K562 (cell line): ENCODE results near the gene SLC19A2. TPM values are rescaled to one million over a fixed set of nuclear protein-coding genes. Genes with fewer than 3 reads are reported as not detected.

Experiments
- ATAC-seq: fragments of 200-7000 bp; cut with Tn5 transposase; 3 replicates; pipeline ENCODE4 v1.9.1; 2020; ENCODE audit warnings: moderate library complexity
- BruUV-seq: library from RNA; stranded (reverse); fragments of 400-500 nt; replicated peaks from 2 replicates; lab custom pipeline; 2021; lab: Mats Ljungman, UMichigan
- CTCF ChIA-PET: fragments of 300-600 bp; formaldehyde crosslinking; extraction: SDS; loops from one replicate; lab custom pipeline; 2021; ENCODE audit warnings: low intra/inter-chr PET ratio; lab: Yijun Ruan, JAX
- POLR2A ChIA-PET: fragments of 300-600, 350-650 bp; sonication (Branson Sonifier 250); formaldehyde crosslinking; extraction: SDS; loops from one replicate; lab custom pipeline; 2021; ENCODE audit warnings: antibody characterized with exemption, inconsistent platforms; lab: Yijun Ruan, JAX
- DNase-seq, 4 experiments: peaks; one replicate each; pipeline versions ENCODE4 v3.0.0 to v3.0.0-alpha.2; 2011 to 2018; ENCODE audit warnings: low spot score in 3 of 4, mixed read lengths in 3 of 4; ENCODE audit errors: extremely low read depth in 1 of 4
- FAIRE-seq: peaks from 2 replicates; lab custom pipeline; 2011; peaks lifted over from hg19 to GRCh38; lab: Jason Lieb, UNC
- H2AFZ ChIP-seq: 2 replicates; pipeline ENCODE4 v1.6.0; 2011; ENCODE audit warnings: low read depth, low read length, control low read depth, inconsistent platforms
- H3K27ac ChIP-seq: fragments of 200-600 bp; 3 replicates; pipeline ENCODE4 v1.8.0; 2011; ENCODE audit warnings: low read depth, mild to moderate bottlenecking, control low read depth, inconsistent platforms, low read length, moderate library complexity, mixed read lengths; ENCODE audit errors: extremely low read depth
- H3K27me3 ChIP-seq, 2 experiments: fragments of 300-600 bp in 1 of 2; 2 replicates in 1 of 2; 3 replicates in 1 of 2; pipeline versions ENCODE4 v1.6.0 to v1.8.0; 2011; ENCODE audit warnings: inconsistent platforms in 2 of 2, low read length in 2 of 2, mild to moderate bottlenecking in 1 of 2, mixed read lengths in 1 of 2, moderate library complexity in 1 of 2; ENCODE audit not compliant: control insufficient read depth in 2 of 2, insufficient read depth in 2 of 2
- H3K36me3 ChIP-seq: fragments of 300-600 bp; 3 replicates; pipeline ENCODE4 v1.8.0; 2011; ENCODE audit warnings: mild to moderate bottlenecking, low read length, inconsistent platforms; ENCODE audit not compliant: control insufficient read depth, insufficient read depth
- H3K4me1 ChIP-seq, 2 experiments: fragments of 200-600 bp in 1 of 2; replicated peaks in 1 of 2; 2 replicates in 1 of 2; 3 replicates in 1 of 2; pipeline versions ENCODE4 v1.5.1 to v1.8.0; 2011; ENCODE audit warnings: inconsistent platforms in 2 of 2, low read length in 2 of 2, mild to moderate bottlenecking in 1 of 2, mixed read lengths in 1 of 2, moderate library complexity in 1 of 2; ENCODE audit not compliant: control insufficient read depth in 2 of 2, insufficient read depth in 2 of 2
- H3K4me2 ChIP-seq: 2 replicates; pipeline ENCODE4 v1.6.1; 2011; ENCODE audit warnings: low read length, control low read depth, inconsistent platforms, mixed read lengths; ENCODE audit not compliant: insufficient read depth
- H3K4me3 ChIP-seq: fragments of 200-600 bp; sonication (generic), shearing (Covaris generic); 2 replicates; pipeline ENCODE4 v1.5.1; 2016; ENCODE audit warnings: control low read depth, inconsistent platforms
- H3K79me2 ChIP-seq: fragments of 200-600 bp; 3 replicates; pipeline ENCODE4 v1.8.0; 2011; ENCODE audit warnings: low read length, inconsistent platforms; ENCODE audit not compliant: control insufficient read depth, insufficient read depth
- H3K9ac ChIP-seq, 2 experiments: 2 replicates each; pipeline versions ENCODE4 v1.6.0 to v1.6.1; 2011; ENCODE audit warnings: low read depth in 2 of 2, low read length in 2 of 2, control low read depth in 1 of 2, inconsistent platforms in 1 of 2, mild to moderate bottlenecking in 1 of 2, mixed read lengths in 1 of 2; ENCODE audit not compliant: insufficient read depth in 1 of 2
- H3K9me1 ChIP-seq: one replicate; pipeline ENCODE4 v1.6.0; 2011; ENCODE audit warnings: inconsistent platforms, mild to moderate bottlenecking, low read length, moderate library complexity; ENCODE audit not compliant: control insufficient read depth, insufficient read depth
- H3K9me3 ChIP-seq: replicated peaks from 2 replicates; pipeline ENCODE4 v1.5.1; 2011; ENCODE audit warnings: low read depth, low read length, inconsistent platforms; ENCODE audit not compliant: control insufficient read depth, insufficient read depth
- H4K20me1 ChIP-seq: replicated peaks from 2 replicates; pipeline ENCODE4 v1.6.1; 2011; ENCODE audit warnings: low read length, inconsistent platforms, mixed read lengths; ENCODE audit not compliant: control insufficient read depth, insufficient read depth
- ARNT ChIP-seq, 2 experiments: fragments of 450-650 bp; IDR thresholded peaks; 2 replicates each; pipeline ENCODE4 v1.6.1; 2016; ENCODE audit warnings: mild to moderate bottlenecking in 1 of 2
- ELF2 ChIP-seq: fragments of 250-450 bp; sonication (Bioruptor Pico); IDR thresholded peaks from 2 replicates; pipeline ENCODE4 v1.5.0; 2021; ENCODE audit warnings: mild to moderate bottlenecking
- GTF2E2 ChIP-seq: fragments of 200-800 bp; sonication (Bioruptor generic); IDR thresholded peaks from 2 replicates; pipeline ENCODE4 v1.6.1; 2016; ENCODE audit warnings: missing genetic modification characterization, missing compliant biosample characterization
- HSF4 ChIP-seq: fragments of 250-450 bp; sonication (Bioruptor Pico); IDR thresholded peaks from 2 replicates; pipeline ENCODE4 v2.1.2; 2022; ENCODE audit warnings: mild to moderate bottlenecking, moderate library complexity, borderline replicate concordance
- JUND ChIP-seq, 2 experiments: IDR thresholded peaks; 2 replicates in 1 of 2; 3 replicates in 1 of 2; pipeline ENCODE4 v1.6.1; 2011; ENCODE audit warnings: borderline replicate concordance in 2 of 2, low read depth in 2 of 2, low read length in 2 of 2, improper control_type of control experiment in 1 of 2, missing biosample characterization in 1 of 2, missing genetic modification characterization in 1 of 2, missing genetic modification reagents in 1 of 2
- MNT ChIP-seq, 2 experiments: fragments of 450-650 bp; conservative IDR thresholded peaks; 2 replicates each; pipeline ENCODE4 v1.6.1; 2017; ENCODE audit warnings: mild to moderate bottlenecking in 2 of 2, moderate library complexity in 2 of 2
- NCOA1 ChIP-seq: fragments of 450-650 bp; IDR thresholded peaks from 2 replicates; pipeline ENCODE4 v1.6.1; 2016; ENCODE audit warnings: low read depth
- NCOA2 ChIP-seq, 2 experiments: fragments of 450-650 bp; IDR thresholded peaks; 2 replicates each; pipeline ENCODE4 v1.6.1; 2018; ENCODE audit warnings: mild to moderate bottlenecking in 2 of 2, moderate library complexity in 1 of 2; ENCODE audit not compliant: partially characterized antibody in 2 of 2
- PHF8 ChIP-seq: fragments of 200-600 bp; sonication (generic); IDR thresholded peaks from 2 replicates; pipeline ENCODE4 v1.6.1; 2012; ENCODE audit warnings: mixed run types, mild to moderate bottlenecking, inconsistent platforms, low read length, moderate library complexity, borderline replicate concordance
- POLR2AphosphoS5 ChIP-seq: IDR thresholded peaks from 2 replicates; pipeline ENCODE4 v1.6.1; 2011; ENCODE audit warnings: mild to moderate bottlenecking, low read depth, low read length, moderate library complexity; ENCODE audit not compliant: control insufficient read depth, insufficient read depth
- PYGO2 ChIP-seq: fragments of 450-650 bp; IDR thresholded peaks from 2 replicates; pipeline ENCODE4 v1.6.1; 2016; ENCODE audit warnings: mild to moderate bottlenecking, missing genetic modification characterization, moderate library complexity, missing compliant biosample characterization
- RBBP5 ChIP-seq: fragments of 200-600 bp; sonication (generic); IDR thresholded peaks from 2 replicates; pipeline ENCODE4 v1.6.1; 2012; ENCODE audit warnings: borderline replicate concordance, mild to moderate bottlenecking, low read length, control low read depth, inconsistent platforms; ENCODE audit not compliant: insufficient read depth, poor library complexity, severe bottlenecking
- SETDB1 ChIP-seq: IDR thresholded peaks from one replicate; pipeline ENCODE4 v1.6.1; 2012; ENCODE audit warnings: low read length, control low read depth, inconsistent platforms
- SMAD4 ChIP-seq: fragments of 250-450 bp; sonication (Bioruptor Pico); conservative IDR thresholded peaks from 2 replicates; pipeline ENCODE4 v1.8.0; 2021; ENCODE audit warnings: inconsistent platforms, mild to moderate bottlenecking, moderate library complexity
- TBP ChIP-seq: optimal IDR thresholded peaks from 2 replicates; pipeline ENCODE3; 2011; ENCODE audit warnings: low read depth, low read length, improper control_type of control experiment
- ZNF175 ChIP-seq: fragments of 200-800 bp; sonication (Bioruptor generic); IDR thresholded peaks from 2 replicates; pipeline ENCODE4 v1.6.1; 2016; ENCODE audit warnings: low read depth, mild to moderate bottlenecking, missing genetic modification characterization, missing compliant biosample characterization
- ZNF384 ChIP-seq: IDR thresholded peaks from 2 replicates; pipeline ENCODE4 v1.6.1; 2012; ENCODE audit warnings: low read depth, low read length, improper control_type of control experiment
- WGBS: fragments of 100-300 bp; shearing (Covaris generic); methylation state at CpG from one replicate; pipeline ENCODE4 v1.1.6; 2016; ENCODE audit warnings: low coverage, mixed read lengths; ENCODE audit not compliant: insufficient coverage; ENCODE audit errors: missing lambda C conversion rate; 5-methylcytosine and 5-hydroxymethylcytosine counted together
- in situ Hi-C: fragments of 300-500 bp; cut with MboI; formaldehyde crosslinking; loops from 4 replicates; pipeline ENCODE4 v1.15.0; 2018; ENCODE audit warnings: inconsistent platforms, mixed read lengths
- intact Hi-C: fragments of 100-400 bp; cut with micrococcal nuclease; formaldehyde crosslinking; loops from 2 replicates; pipeline ENCODE4 v1.14.2; 2022
- polyA plus RNA-seq, 8 experiments: library from polyadenylated mRNA; depleted of rRNA in 4 of 8; stranded (reverse) in 5 of 8; unstranded in 3 of 8; fragments of >200 nt; fragmentation: Nextera tagmentation in 2 of 8; fragmentation: Illumina TruSeq in 1 of 8; extraction: Ambion mirVana in 2 of 8; extraction: Trizol in 1 of 8; gene quantifications; 2 replicates each; pipeline versions ENCODE4 v1.2.1 to v1.2.3, GENCODE V29; 2011 to 2014; ENCODE audit warnings: inconsistent platforms in 1 of 8, missing spikeins in 1 of 8
- total RNA-seq, 7 experiments: library from RNA; depleted of rRNA in 6 of 7; stranded (reverse); fragments of >200 nt in 6 of 7; fragmentation: Illumina TruSeq in 2 of 7; extraction: Trizol in 2 of 7; gene quantifications; 2 replicates each; pipeline versions ENCODE4 v1.2.1 to v1.2.3, GENCODE V29; 2011 to 2021; ENCODE audit warnings: low replicate concordance in 1 of 7
- TF ChIP-seq, protein P1 (sequence below): sonication (generic); formaldehyde crosslinking; IDR thresholded peaks from 2 replicates; pipeline ENCODE4 v1.8.0; 2022; ENCODE audit warnings: mild to moderate bottlenecking, missing genetic modification reagents

The SLC19A2 gene
- total and polyA plus RNA-seq, 9 of the 15 experiments (the other 6 are each of a cell fraction or from before 2014, with no cell fraction given): 7.4 to 42.8 (median 19.2) TPM

DNA sequence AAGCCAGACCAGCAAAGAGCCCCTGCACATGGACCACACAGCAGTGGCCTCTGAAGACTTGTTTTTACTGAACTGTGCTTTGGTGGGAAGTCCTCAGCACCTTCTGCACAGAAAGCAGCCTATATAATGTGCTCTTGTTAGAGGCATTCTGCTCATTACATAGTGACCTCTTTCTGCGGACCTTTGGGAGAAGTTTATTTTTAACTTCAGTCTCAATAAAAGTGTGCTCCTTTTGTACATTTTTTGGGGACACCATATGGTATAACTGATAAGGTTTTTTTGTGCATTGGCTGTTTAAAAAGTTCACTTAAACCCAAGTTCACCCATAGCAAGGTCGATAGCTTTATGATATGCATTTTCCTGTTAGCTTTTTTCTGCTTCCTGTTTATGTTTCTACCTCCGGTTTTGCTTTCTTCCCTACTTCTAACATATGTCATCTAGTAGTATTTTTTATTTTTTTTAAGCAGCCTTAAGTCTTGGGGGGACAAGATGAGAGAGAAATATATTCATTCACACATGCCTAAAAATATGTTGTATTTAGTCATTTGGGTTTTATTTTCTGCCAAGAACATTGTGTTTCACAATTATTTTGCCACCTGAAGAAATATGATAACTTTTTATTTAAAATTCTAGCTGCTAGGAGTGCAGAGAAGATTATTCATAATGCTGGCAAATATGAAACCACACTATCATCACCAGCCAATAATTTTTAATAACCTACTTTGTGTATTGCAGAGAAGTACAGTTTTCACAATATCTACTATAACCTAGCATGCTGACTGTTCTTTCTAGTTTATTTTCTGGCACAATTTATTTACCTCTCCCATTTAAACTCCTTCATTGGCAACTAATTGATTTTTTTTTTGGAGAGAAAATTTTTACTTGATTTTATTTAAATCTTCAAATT, 22.9 kb upstream of the SLC19A2 start:
- Histone ChIP-seq H4K20me1 (no peaks in the 10 kb centered on the region), H3K27ac (peak overlapping the region; percentile 77), H3K79me2 (no peaks in the 10 kb centered on the region), H3K9me1 (no peaks in the 10 kb centered on the region), H3K36me3 (no peaks in the 10 kb centered on the region), H3K9ac (peak overlapping the region in 1 of 2 experiments; percentile 69; a peak in 2 of 4 replicates), H2AFZ (peak overlapping the region; percentile 92), H3K27me3 (no peaks in the 10 kb centered on the region), H3K4me3 (peak overlapping the region; percentile 11; the same call in 1 of the 2 replicates), H3K4me1 (peaks cover 0 to 14% of the 10 kb centered on the region in 2 experiments; a peak in 2 of 5 replicates), H3K4me2 (peak overlapping the region; percentile 50), H3K9me3 (no peaks in the 10 kb centered on the region)
- intact Hi-C loops: loop anchor here (1.0 kb wide), 1 partner anchor 42 kb away; no protein-coding TSS in a partner anchor
- CTCF ChIA-PET: no interaction called here
- FAIRE-seq: no peak
- WGBS: 1% methylated on average over 3 of the region's 3 CpGs
- peak; percentile 20 to 68 (median 34) for DNase-seq
- peak; percentile 94 for ATAC-seq
- in situ Hi-C loops: no loop called here
- POLR2A ChIA-PET: interaction anchor here (0.9 to 1.4 kb wide), 3 partner anchors 17 to 26 kb away, joined by 3 to 4 read pairs (median 4); no protein-coding TSS in a partner anchor
- no TSS peak for BruUV-seq
- 0 out of 4 replicates have a peak, but pooled peaks of 1 of the 2 experiments have one; percentile 27 for TF ChIP-seq ARNT (IDR thresholded peaks at IDR 0.05)
- TF ChIP-seq HSF4: no peak
- TF ChIP-seq NCOA2 (IDR thresholded peaks at IDR 0.05; ENCODE audit: partially characterized antibody in 2 of 2): peak in 1 of 2 experiments; percentile 25
- TF ChIP-seq SETDB1: no peak
- TF ChIP-seq MNT (conservative IDR thresholded peaks at IDR 0.05): no peak; a peak in 1 of 4 replicates
- TF ChIP-seq TBP: peak; percentile 22
- peak; percentile 65 for TF ChIP-seq RBBP5
- TF ChIP-seq NCOA1: 0 out of 2 replicates have a peak, but pooled peaks have one; percentile 39
- TF ChIP-seq PHF8: peak; percentile 28; the same call in 1 of the 2 replicates
- peak; percentile 35; the same call in 1 of the 2 replicates for TF ChIP-seq ZNF384
- TF ChIP-seq POLR2AphosphoS5: no peak
- TF ChIP-seq, protein P1, sequence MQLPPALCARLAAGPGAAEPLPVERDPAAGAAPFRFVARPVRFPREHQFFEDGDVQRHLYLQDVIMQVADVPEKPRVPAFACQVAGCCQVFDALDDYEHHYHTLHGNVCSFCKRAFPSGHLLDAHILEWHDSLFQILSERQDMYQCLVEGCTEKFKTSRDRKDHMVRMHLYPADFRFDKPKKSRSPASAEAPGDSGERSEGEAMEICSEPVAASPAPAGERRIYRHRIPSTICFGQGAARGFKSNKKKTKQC: no peak
- TF ChIP-seq GTF2E2: peak; percentile 64; the same call in 1 of the 2 replicates
- no peak for TF ChIP-seq ZNF175 (CRISPR knock-in tag)
- no peak for TF ChIP-seq JUND (IDR thresholded peaks at IDR 0.05; ENCODE audit: borderline replicate concordance, low read depth, low read length)
- TF ChIP-seq JUND (tag; IDR thresholded peaks at IDR 0.05; ENCODE audit: borderline replicate concordance, low read depth, low read length): peak; percentile 53; the same call in 1 of the 3 replicates
- no peak for TF ChIP-seq ELF2 (CRISPR knock-in tag)
- 0 out of 2 replicates have a peak, but pooled peaks have one; percentile 22 for TF ChIP-seq PYGO2 (tag)
- TF ChIP-seq SMAD4 (CRISPR knock-in tag): peak; percentile 59; the same call in 1 of the 2 replicates
